ENCODE measurements around the gene BCL11B. TPM values are rescaled to one million over a fixed set of nuclear protein-coding genes. Genes with fewer than 3 reads are reported as not detected.

Gene BCL11B
- polyA plus RNA-seq, 3 donors: 0.01 TPM; not detected in 2

DNA sequence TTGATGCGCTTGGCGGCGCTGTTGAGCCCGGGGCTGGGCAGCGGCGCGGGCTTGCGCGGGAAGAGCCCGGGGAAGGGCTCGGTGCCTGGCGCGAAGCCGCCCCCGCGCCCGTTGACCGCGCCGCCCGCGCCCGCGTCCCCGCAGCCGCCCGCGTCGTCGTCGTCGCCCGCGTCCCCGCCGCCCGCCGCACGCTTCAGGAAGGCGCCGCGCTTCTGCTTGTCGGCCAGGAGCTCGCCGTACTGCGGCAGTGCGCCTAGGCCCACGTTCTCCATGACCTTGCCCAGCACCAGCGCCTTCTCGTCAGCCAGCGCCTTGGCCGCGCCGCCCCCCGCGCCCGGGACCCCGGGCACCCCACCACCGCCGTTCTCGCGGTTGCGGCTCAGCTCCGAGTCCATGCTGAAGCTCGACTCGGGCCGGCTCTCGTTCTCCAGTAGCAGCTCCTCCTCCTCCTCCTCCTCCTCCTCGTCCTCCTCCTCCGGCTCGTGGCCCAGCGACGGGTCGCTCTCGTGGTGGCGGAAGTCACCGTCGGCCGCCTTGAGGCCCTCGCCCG, 97.2 kb downstream of the BCL11B start:
- Histone ChIP-seq H3K9ac (ENCODE audit: insufficient read depth, low read length, poor library complexity, severe bottlenecking) (no peak overlapping the region), H3K4me1 (ENCODE audit: control insufficient read depth in 1 of 2, insufficient read depth in 2 of 2, low read length in 2 of 2) (peaks cover 0 to 5% of the 10 kb centered on the region in 2 donors), H3K27me3 (ENCODE audit: control insufficient read depth in 2 of 2, insufficient read depth in 2 of 2, low read length in 2 of 2) (no peaks in the 10 kb centered on the region), H3K27ac (ENCODE audit: low read depth in 1 of 2, low read length in 2 of 2) (no peak overlapping the region), H4K20me1 (ENCODE audit: insufficient read depth, low read length) (no peaks in the 10 kb centered on the region), H3K36me3 (replicated peaks in 1 of 2; ENCODE audit: control insufficient read depth in 1 of 2, insufficient read depth in 2 of 2, low read length in 2 of 2) (no peaks in the 10 kb centered on the region), H3K4me3 (replicated peaks in 1 of 3; ENCODE audit: low read depth in 2 of 3, low read length in 3 of 3) (no peak overlapping the region), H2AFZ (ENCODE audit: insufficient read depth, low read depth, low read length, poor library complexity, severe bottlenecking) (no peak overlapping the region), H3K9me3 (replicated peaks in 1 of 2; ENCODE audit: control insufficient read depth in 1 of 2, insufficient read depth in 1 of 2, low read length in 2 of 2) (peaks cover 8 to 11% of the 10 kb centered on the region in 2 donors), H3K79me2 (ENCODE audit: insufficient read depth, low read length) (no peaks in the 10 kb centered on the region), H3K4me2 (replicated peaks; ENCODE audit: extremely low read depth, low read length, poor library complexity, severe bottlenecking) (no peak overlapping the region)
- TF ChIP-seq, protein P1, sequence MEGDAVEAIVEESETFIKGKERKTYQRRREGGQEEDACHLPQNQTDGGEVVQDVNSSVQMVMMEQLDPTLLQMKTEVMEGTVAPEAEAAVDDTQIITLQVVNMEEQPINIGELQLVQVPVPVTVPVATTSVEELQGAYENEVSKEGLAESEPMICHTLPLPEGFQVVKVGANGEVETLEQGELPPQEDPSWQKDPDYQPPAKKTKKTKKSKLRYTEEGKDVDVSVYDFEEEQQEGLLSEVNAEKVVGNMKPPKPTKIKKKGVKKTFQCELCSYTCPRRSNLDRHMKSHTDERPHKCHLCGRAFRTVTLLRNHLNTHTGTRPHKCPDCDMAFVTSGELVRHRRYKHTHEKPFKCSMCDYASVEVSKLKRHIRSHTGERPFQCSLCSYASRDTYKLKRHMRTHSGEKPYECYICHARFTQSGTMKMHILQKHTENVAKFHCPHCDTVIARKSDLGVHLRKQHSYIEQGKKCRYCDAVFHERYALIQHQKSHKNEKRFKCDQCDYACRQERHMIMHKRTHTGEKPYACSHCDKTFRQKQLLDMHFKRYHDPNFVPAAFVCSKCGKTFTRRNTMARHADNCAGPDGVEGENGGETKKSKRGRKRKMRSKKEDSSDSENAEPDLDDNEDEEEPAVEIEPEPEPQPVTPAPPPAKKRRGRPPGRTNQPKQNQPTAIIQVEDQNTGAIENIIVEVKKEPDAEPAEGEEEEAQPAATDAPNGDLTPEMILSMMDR (IDR thresholded peaks at IDR 0.05): no peak
- no peak for DNase-seq
- intact Hi-C loops (cut with micrococcal nuclease): no loop called here
- H3K9me3 Mint-ChIP-seq: peaks cover 6 to 17% (median 12%) of the 10 kb centered on the region in 7 donors
- WGBS (ENCODE audit: insufficient coverage): 96% methylated on average over 66 of the region's 81 CpGs
- H3K27me3 Mint-ChIP-seq (ENCODE audit: low read depth in 3 of 3): peaks cover 2 to 5% (median 2%) of the 10 kb centered on the region in 3 donors
- H3K4me3 Mint-ChIP-seq: no peak overlapping the region
- H3K27ac Mint-ChIP-seq: no peak overlapping the region
- no peaks in the 10 kb centered on the region for H3K36me3 Mint-ChIP-seq
- H3K4me1 Mint-ChIP-seq: peaks cover 8% of the 10 kb centered on the region

DNA sequence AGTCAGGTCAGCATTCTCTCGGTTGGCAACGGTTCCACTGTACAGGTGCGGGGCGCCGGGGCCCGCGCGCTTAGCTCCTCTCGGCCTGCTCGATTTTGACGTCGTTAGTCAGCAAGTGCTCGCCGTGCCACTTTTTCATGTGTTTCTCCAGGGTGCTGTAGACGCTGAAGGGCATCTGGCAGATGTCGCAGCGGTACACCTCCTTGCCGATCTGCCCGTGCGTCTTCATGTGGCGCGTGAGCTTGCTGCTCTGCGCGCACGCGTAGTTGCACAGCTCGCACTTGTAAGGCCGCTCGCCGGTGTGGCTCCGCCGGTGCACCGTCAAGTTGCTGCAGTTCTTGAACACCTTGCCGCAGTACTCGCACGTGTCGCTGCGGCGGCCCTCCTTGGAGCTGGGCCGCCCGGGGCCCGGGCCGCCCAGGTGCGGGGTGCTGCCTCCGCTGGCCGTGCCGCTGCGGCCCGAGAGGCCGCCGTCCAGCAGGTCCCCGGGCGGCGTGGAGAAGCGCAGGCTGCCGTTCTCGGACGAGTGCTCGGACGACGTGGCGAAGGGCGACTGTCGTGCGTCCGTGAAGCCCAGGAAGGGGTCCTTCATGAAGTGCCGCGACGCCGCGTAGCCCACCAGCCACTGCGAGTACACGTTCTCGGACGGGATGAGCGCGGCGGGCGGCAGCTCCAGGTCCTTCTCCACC, 97.8 kb downstream of the BCL11B start:
- no peak overlapping the region for H3K4me3 Mint-ChIP-seq
- H3K36me3 Mint-ChIP-seq: no peaks in the 10 kb centered on the region
- H3K27me3 ChIP-seq (ENCODE audit: control insufficient read depth in 2 of 2, insufficient read depth in 2 of 2, low read length in 2 of 2): no peaks in the 10 kb centered on the region
- no peak overlapping the region for H3K9ac ChIP-seq (ENCODE audit: insufficient read depth, low read length, poor library complexity, severe bottlenecking)
- H3K36me3 ChIP-seq (replicated peaks in 1 of 2; ENCODE audit: control insufficient read depth in 1 of 2, insufficient read depth in 2 of 2, low read length in 2 of 2): no peaks in the 10 kb centered on the region
- no peak for DNase-seq
- H2AFZ ChIP-seq (ENCODE audit: insufficient read depth, low read depth, low read length, poor library complexity, severe bottlenecking): no peak overlapping the region
- peaks cover 0 to 5% of the 10 kb centered on the region in 2 donors for H3K4me1 ChIP-seq (ENCODE audit: control insufficient read depth in 1 of 2, insufficient read depth in 2 of 2, low read length in 2 of 2)
- no peaks in the 10 kb centered on the region for H3K79me2 ChIP-seq (ENCODE audit: insufficient read depth, low read length)
- intact Hi-C loops (cut with micrococcal nuclease): no loop called here
- H3K9me3 ChIP-seq (replicated peaks in 1 of 2; ENCODE audit: control insufficient read depth in 1 of 2, insufficient read depth in 1 of 2, low read length in 2 of 2): peaks cover 8 to 11% of the 10 kb centered on the region in 2 donors
- 96% methylated on average over 79 of the region's 79 CpGs for WGBS (ENCODE audit: insufficient coverage)
- no peak overlapping the region for H3K4me3 ChIP-seq (replicated peaks in 1 of 3; ENCODE audit: low read depth in 2 of 3, low read length in 3 of 3)
- no peak overlapping the region for H3K27ac Mint-ChIP-seq
- TF ChIP-seq, protein P1 (IDR thresholded peaks at IDR 0.05): no peak
- H3K4me1 Mint-ChIP-seq: peaks cover 8% of the 10 kb centered on the region
- no peak overlapping the region for H3K4me2 ChIP-seq (replicated peaks; ENCODE audit: extremely low read depth, low read length, poor library complexity, severe bottlenecking)
- H3K9me3 Mint-ChIP-seq: peaks cover 6 to 17% (median 12%) of the 10 kb centered on the region in 7 donors
- no peaks in the 10 kb centered on the region for H4K20me1 ChIP-seq (ENCODE audit: insufficient read depth, low read length)
- peaks cover 2 to 5% (median 5%) of the 10 kb centered on the region in 3 donors for H3K27me3 Mint-ChIP-seq (ENCODE audit: low read depth in 3 of 3)
- no peak overlapping the region for H3K27ac ChIP-seq (ENCODE audit: low read depth in 1 of 2, low read length in 2 of 2)
